K562 (cell line): ENCODE results near the gene MED12. TPM values are rescaled to one million over a fixed set of nuclear protein-coding genes. Genes with fewer than 3 reads are reported as not detected.
A peak's percentile ranks its signal among the peaks of the same experiment; 100 is the strongest.

Experiments used
- ATAC-seq: fragments of 200-7000 bp; cut with Tn5 transposase; 3 replicates; pipeline ENCODE4 v1.9.1; 2020; ENCODE audit warnings: moderate library complexity
- BruUV-seq: library from RNA; stranded (reverse); fragments of 400-500 nt; replicated peaks from 2 replicates; lab custom pipeline; 2021; lab: Mats Ljungman, UMichigan
- CTCF ChIA-PET: fragments of 300-600 bp; formaldehyde crosslinking; extraction: SDS; loops from one replicate; lab custom pipeline; 2021; ENCODE audit warnings: low intra/inter-chr PET ratio; lab: Yijun Ruan, JAX
- POLR2A ChIA-PET: fragments of 300-600, 350-650 bp; sonication (Branson Sonifier 250); formaldehyde crosslinking; extraction: SDS; loops from one replicate; lab custom pipeline; 2021; ENCODE audit warnings: antibody characterized with exemption, inconsistent platforms; lab: Yijun Ruan, JAX
- DNase-seq, 4 experiments: peaks; one replicate each; pipeline versions ENCODE4 v3.0.0 to v3.0.0-alpha.2; 2011 to 2018; ENCODE audit warnings: low spot score in 3 of 4, mixed read lengths in 3 of 4; ENCODE audit errors: extremely low read depth in 1 of 4
- FAIRE-seq: peaks from 2 replicates; lab custom pipeline; 2011; peaks lifted over from hg19 to GRCh38; lab: Jason Lieb, UNC
- H2AFZ ChIP-seq: 2 replicates; pipeline ENCODE4 v1.6.0; 2011; ENCODE audit warnings: low read depth, low read length, control low read depth, inconsistent platforms
- H3K27ac ChIP-seq: fragments of 200-600 bp; 3 replicates; pipeline ENCODE4 v1.8.0; 2011; ENCODE audit warnings: low read depth, mild to moderate bottlenecking, control low read depth, inconsistent platforms, low read length, moderate library complexity, mixed read lengths; ENCODE audit errors: extremely low read depth
- H3K27me3 ChIP-seq, 2 experiments: fragments of 300-600 bp in 1 of 2; 2 replicates in 1 of 2; 3 replicates in 1 of 2; pipeline versions ENCODE4 v1.6.0 to v1.8.0; 2011; ENCODE audit warnings: inconsistent platforms in 2 of 2, low read length in 2 of 2, mild to moderate bottlenecking in 1 of 2, mixed read lengths in 1 of 2, moderate library complexity in 1 of 2; ENCODE audit not compliant: control insufficient read depth in 2 of 2, insufficient read depth in 2 of 2
- H3K36me3 ChIP-seq: fragments of 300-600 bp; 3 replicates; pipeline ENCODE4 v1.8.0; 2011; ENCODE audit warnings: mild to moderate bottlenecking, low read length, inconsistent platforms; ENCODE audit not compliant: control insufficient read depth, insufficient read depth
- H3K4me1 ChIP-seq, 2 experiments: fragments of 200-600 bp in 1 of 2; replicated peaks in 1 of 2; 2 replicates in 1 of 2; 3 replicates in 1 of 2; pipeline versions ENCODE4 v1.5.1 to v1.8.0; 2011; ENCODE audit warnings: inconsistent platforms in 2 of 2, low read length in 2 of 2, mild to moderate bottlenecking in 1 of 2, mixed read lengths in 1 of 2, moderate library complexity in 1 of 2; ENCODE audit not compliant: control insufficient read depth in 2 of 2, insufficient read depth in 2 of 2
- H3K4me2 ChIP-seq: 2 replicates; pipeline ENCODE4 v1.6.1; 2011; ENCODE audit warnings: low read length, control low read depth, inconsistent platforms, mixed read lengths; ENCODE audit not compliant: insufficient read depth
- H3K4me3 ChIP-seq: fragments of 200-600 bp; sonication (generic), shearing (Covaris generic); 2 replicates; pipeline ENCODE4 v1.5.1; 2016; ENCODE audit warnings: control low read depth, inconsistent platforms
- H3K79me2 ChIP-seq: fragments of 200-600 bp; 3 replicates; pipeline ENCODE4 v1.8.0; 2011; ENCODE audit warnings: low read length, inconsistent platforms; ENCODE audit not compliant: control insufficient read depth, insufficient read depth
- H3K9ac ChIP-seq, 2 experiments: 2 replicates each; pipeline versions ENCODE4 v1.6.0 to v1.6.1; 2011; ENCODE audit warnings: low read depth in 2 of 2, low read length in 2 of 2, control low read depth in 1 of 2, inconsistent platforms in 1 of 2, mild to moderate bottlenecking in 1 of 2, mixed read lengths in 1 of 2; ENCODE audit not compliant: insufficient read depth in 1 of 2
- H3K9me1 ChIP-seq: one replicate; pipeline ENCODE4 v1.6.0; 2011; ENCODE audit warnings: inconsistent platforms, mild to moderate bottlenecking, low read length, moderate library complexity; ENCODE audit not compliant: control insufficient read depth, insufficient read depth
- H3K9me3 ChIP-seq: replicated peaks from 2 replicates; pipeline ENCODE4 v1.5.1; 2011; ENCODE audit warnings: low read depth, low read length, inconsistent platforms; ENCODE audit not compliant: control insufficient read depth, insufficient read depth
- H4K20me1 ChIP-seq: replicated peaks from 2 replicates; pipeline ENCODE4 v1.6.1; 2011; ENCODE audit warnings: low read length, inconsistent platforms, mixed read lengths; ENCODE audit not compliant: control insufficient read depth, insufficient read depth
- ZNF444 ChIP-seq: fragments of 250-450 bp; sonication (Bioruptor Pico); IDR thresholded peaks from 2 replicates; pipeline ENCODE4 v1.4.0; 2020; ENCODE audit warnings: mild to moderate bottlenecking, moderate library complexity
- in situ Hi-C: fragments of 300-500 bp; cut with MboI; formaldehyde crosslinking; loops from 4 replicates; pipeline ENCODE4 v1.15.0; 2018; ENCODE audit warnings: inconsistent platforms, mixed read lengths
- intact Hi-C: fragments of 100-400 bp; cut with micrococcal nuclease; formaldehyde crosslinking; loops from 2 replicates; pipeline ENCODE4 v1.14.2; 2022
- polyA plus RNA-seq, 8 experiments: library from polyadenylated mRNA; depleted of rRNA in 4 of 8; stranded (reverse) in 5 of 8; unstranded in 3 of 8; fragments of >200 nt; fragmentation: Nextera tagmentation in 2 of 8; fragmentation: Illumina TruSeq in 1 of 8; extraction: Ambion mirVana in 2 of 8; extraction: Trizol in 1 of 8; gene quantifications; 2 replicates each; pipeline versions ENCODE4 v1.2.1 to v1.2.3, GENCODE V29; 2011 to 2014; ENCODE audit warnings: inconsistent platforms in 1 of 8, missing spikeins in 1 of 8
- small RNA-seq: library from RNA; depleted of rRNA; stranded (forward); fragments of <200 nt; gene quantifications from one replicate; pipeline ENCODE3, GENCODE V24; 2014
- total RNA-seq, 7 experiments: library from RNA; depleted of rRNA in 6 of 7; stranded (reverse); fragments of >200 nt in 6 of 7; fragmentation: Illumina TruSeq in 2 of 7; extraction: Trizol in 2 of 7; gene quantifications; 2 replicates each; pipeline versions ENCODE4 v1.2.1 to v1.2.3, GENCODE V29; 2011 to 2021; ENCODE audit warnings: low replicate concordance in 1 of 7
- TF ChIP-seq, protein P1 (sequence below), 2 experiments: fragments of 450-650 bp in 1 of 2; sonication (generic) in 1 of 2; formaldehyde crosslinking in 1 of 2; IDR thresholded peaks; 2 replicates each; pipeline versions ENCODE4 v1.7.1 to v1.9.0; 2016 to 2022; ENCODE audit warnings: inconsistent platforms in 1 of 2, mild to moderate bottlenecking in 1 of 2, missing genetic modification reagents in 1 of 2

Gene MED12
- total and polyA plus RNA-seq, 9 of the 15 experiments (the other 6 are each of a cell fraction or from before 2014, with no cell fraction given) = 1.6 to 49.7 (median 8.6) TPM

DNA sequence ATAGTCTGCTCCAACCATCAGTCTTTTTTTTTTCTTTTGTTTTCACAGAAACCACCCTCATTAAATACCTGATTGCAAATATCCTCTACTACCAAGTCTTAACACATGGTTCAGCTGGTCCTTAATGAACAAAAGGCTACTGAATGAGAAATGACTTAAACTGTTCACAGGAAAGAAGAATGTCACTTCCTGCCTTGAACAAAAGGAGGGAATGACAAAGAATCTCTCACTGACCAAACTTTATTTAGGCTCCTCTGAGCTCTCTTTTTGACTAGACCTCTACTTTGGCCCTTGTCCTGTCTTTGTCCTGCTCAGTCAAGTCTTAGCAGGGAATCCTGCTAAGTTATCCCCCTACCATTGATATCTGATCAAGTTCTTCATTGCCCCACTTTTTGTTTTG is 72.9 kb downstream of the MED12 start:
- no peak overlapping the region for H3K4me2 ChIP-seq
- no TSS peak for BruUV-seq
- intact Hi-C loops (no loop called here), in situ Hi-C loops (no loop called here)
- CTCF ChIA-PET = no interaction called here
- H3K9me3 ChIP-seq = no peaks in the 10 kb centered on the region
- no peaks in the 10 kb centered on the region for H3K79me2 ChIP-seq
- TF ChIP-seq ZNF444 (CRISPR knock-in tag) = no peak
- TF ChIP-seq, protein P1, sequence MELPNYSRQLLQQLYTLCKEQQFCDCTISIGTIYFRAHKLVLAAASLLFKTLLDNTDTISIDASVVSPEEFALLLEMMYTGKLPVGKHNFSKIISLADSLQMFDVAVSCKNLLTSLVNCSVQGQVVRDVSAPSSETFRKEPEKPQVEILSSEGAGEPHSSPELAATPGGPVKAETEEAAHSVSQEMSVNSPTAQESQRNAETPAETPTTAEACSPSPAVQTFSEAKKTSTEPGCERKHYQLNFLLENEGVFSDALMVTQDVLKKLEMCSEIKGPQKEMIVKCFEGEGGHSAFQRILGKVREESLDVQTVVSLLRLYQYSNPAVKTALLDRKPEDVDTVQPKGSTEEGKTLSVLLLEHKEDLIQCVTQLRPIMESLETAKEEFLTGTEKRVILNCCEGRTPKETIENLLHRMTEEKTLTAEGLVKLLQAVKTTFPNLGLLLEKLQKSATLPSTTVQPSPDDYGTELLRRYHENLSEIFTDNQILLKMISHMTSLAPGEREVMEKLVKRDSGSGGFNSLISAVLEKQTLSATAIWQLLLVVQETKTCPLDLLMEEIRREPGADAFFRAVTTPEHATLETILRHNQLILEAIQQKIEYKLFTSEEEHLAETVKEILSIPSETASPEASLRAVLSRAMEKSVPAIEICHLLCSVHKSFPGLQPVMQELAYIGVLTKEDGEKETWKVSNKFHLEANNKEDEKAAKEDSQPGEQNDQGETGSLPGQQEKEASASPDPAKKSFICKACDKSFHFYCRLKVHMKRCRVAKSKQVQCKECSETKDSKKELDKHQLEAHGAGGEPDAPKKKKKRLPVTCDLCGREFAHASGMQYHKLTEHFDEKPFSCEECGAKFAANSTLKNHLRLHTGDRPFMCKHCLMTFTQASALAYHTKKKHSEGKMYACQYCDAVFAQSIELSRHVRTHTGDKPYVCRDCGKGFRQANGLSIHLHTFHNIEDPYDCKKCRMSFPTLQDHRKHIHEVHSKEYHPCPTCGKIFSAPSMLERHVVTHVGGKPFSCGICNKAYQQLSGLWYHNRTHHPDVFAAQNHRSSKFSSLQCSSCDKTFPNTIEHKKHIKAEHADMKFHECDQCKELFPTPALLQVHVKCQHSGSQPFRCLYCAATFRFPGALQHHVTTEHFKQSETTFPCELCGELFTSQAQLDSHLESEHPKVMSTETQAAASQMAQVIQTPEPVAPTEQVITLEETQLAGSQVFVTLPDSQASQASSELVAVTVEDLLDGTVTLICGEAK (IDR thresholded peaks at IDR 0.05) = peak; percentile 77
- TF ChIP-seq, protein P1 (CRISPR knock-in tag; IDR thresholded peaks at IDR 0.05) = no peak
- FAIRE-seq (no peak), ATAC-seq (no peak), DNase-seq (no peak)
- H4K20me1 ChIP-seq = no peaks in the 10 kb centered on the region
- no peak overlapping the region for H3K4me3 ChIP-seq
- H3K9ac ChIP-seq = no peak overlapping the region
- no peaks in the 10 kb centered on the region; a peak in 1 of 5 replicates for H3K27me3 ChIP-seq
- H3K27ac ChIP-seq = no peak overlapping the region
- peak overlapping the region; percentile 8; the same call in 1 of the 2 replicates for H2AFZ ChIP-seq
- no peaks in the 10 kb centered on the region for H3K9me1 ChIP-seq
- POLR2A ChIA-PET = interaction anchor here (1.1 kb wide), 1 partner anchor 10 kb away, joined by 5 read pairs; no protein-coding TSS in a partner anchor
- no peaks in the 10 kb centered on the region; a peak in 1 of 5 replicates for H3K4me1 ChIP-seq
- no peaks in the 10 kb centered on the region for H3K36me3 ChIP-seq

Small RNA genes lying within 50 kb of the gene (small RNA-seq; reads per million reads assigned to genes)
- gene CXorf65 = not detected

Other genes with a start within 250 kb of the MED12 start
Only the 7 nearest of the 12 such genes appear.
- 28.1 and 34.2 TPM in 2 replicates for gene SNX12, start 50.3 kb upstream of the MED12 start, total RNA-seq (2014; rRNA removed)
- gene SNX12, start 50.3 kb upstream of the MED12 start, total RNA-seq (2014; rRNA removed; fragmentation: Illumina TruSeq; extraction: Trizol) = 37.1 and 38.4 TPM in 2 replicates
- gene SNX12, start 50.3 kb upstream of the MED12 start, total RNA-seq (2015; rRNA removed; fragmentation: Illumina TruSeq; extraction: Trizol) = 35.3 and 37.8 TPM in 2 replicates
- gene SNX12, start 50.3 kb upstream of the MED12 start, total RNA-seq (2021) = 47.7 and 50.3 TPM in 2 replicates
- gene SNX12, start 50.3 kb upstream of the MED12 start, polyA plus RNA-seq (2011; rRNA removed) = 32.7 and 47.6 TPM in 2 replicates
- 37.2 and 43.8 TPM in 2 replicates for gene SNX12, start 50.3 kb upstream of the MED12 start, polyA plus RNA-seq (2014; fragmentation: Illumina TruSeq; extraction: Trizol)
- gene SNX12, start 50.3 kb upstream of the MED12 start, polyA plus RNA-seq (2014; fragmentation: Nextera tagmentation; extraction: Ambion mirVana) = 10 to 100 TPM; 12.7 to 13.9 TPM
- gene SNX12, start 50.3 kb upstream of the MED12 start, polyA plus RNA-seq (2014; rRNA removed) = 35.5 and 43.4 TPM in 2 replicates
- 11.5 and 12.8 TPM in 2 replicates for gene FOXO4, start 22.7 kb upstream of the MED12 start, total RNA-seq (2014; rRNA removed)
- gene FOXO4, start 22.7 kb upstream of the MED12 start, total RNA-seq (2014; rRNA removed; fragmentation: Illumina TruSeq; extraction: Trizol) = 7.6 and 8.7 TPM in 2 replicates
- 6.4 and 8.5 TPM in 2 replicates for gene FOXO4, start 22.7 kb upstream of the MED12 start, total RNA-seq (2015; rRNA removed; fragmentation: Illumina TruSeq; extraction: Trizol)
- gene FOXO4, start 22.7 kb upstream of the MED12 start, total RNA-seq (2021) = 23.6 and 26.6 TPM in 2 replicates
- gene FOXO4, start 22.7 kb upstream of the MED12 start, polyA plus RNA-seq (2011; rRNA removed) = 5.7 and 6.0 TPM in 2 replicates
- 18.5 and 19.1 TPM in 2 replicates for gene FOXO4, start 22.7 kb upstream of the MED12 start, polyA plus RNA-seq (2014; fragmentation: Illumina TruSeq; extraction: Trizol)
- under 1 TPM; 0.13 to 0.14 TPM for gene FOXO4, start 22.7 kb upstream of the MED12 start, polyA plus RNA-seq (2014; fragmentation: Nextera tagmentation; extraction: Ambion mirVana)
- gene FOXO4, start 22.7 kb upstream of the MED12 start, polyA plus RNA-seq (2014; rRNA removed) = 11.0 and 12.8 TPM in 2 replicates
- gene CXorf65, start 11.9 kb upstream of the MED12 start, total RNA-seq (2014; rRNA removed) = 2.9 and 3.1 TPM in 2 replicates
- 2.4 and 3.0 TPM in 2 replicates for gene CXorf65, start 11.9 kb upstream of the MED12 start, total RNA-seq (2014; rRNA removed; fragmentation: Illumina TruSeq; extraction: Trizol)
- 1.8 and 2.6 TPM in 2 replicates for gene CXorf65, start 11.9 kb upstream of the MED12 start, total RNA-seq (2015; rRNA removed; fragmentation: Illumina TruSeq; extraction: Trizol)
- gene CXorf65, start 11.9 kb upstream of the MED12 start, total RNA-seq (2021) = 1.8 and 2.0 TPM in 2 replicates
- gene CXorf65, start 11.9 kb upstream of the MED12 start, polyA plus RNA-seq (2011; rRNA removed) = 0.77 and 1.9 TPM in 2 replicates
- gene CXorf65, start 11.9 kb upstream of the MED12 start, polyA plus RNA-seq (2014; fragmentation: Illumina TruSeq; extraction: Trizol) = 1.4 TPM in 2 replicates
- gene CXorf65, start 11.9 kb upstream of the MED12 start, polyA plus RNA-seq (2014; fragmentation: Nextera tagmentation; extraction: Ambion mirVana) = 1 to 10 TPM; 6.8 to 8.4 TPM
- gene CXorf65, start 11.9 kb upstream of the MED12 start, polyA plus RNA-seq (2014; rRNA removed) = 0.36 and 3.9 TPM in 2 replicates
- 5.5 and 7.5 TPM in 2 replicates for gene IL2RG, start 7.0 kb upstream of the MED12 start, total RNA-seq (2014; rRNA removed)
- 9.7 and 11.4 TPM in 2 replicates for gene IL2RG, start 7.0 kb upstream of the MED12 start, total RNA-seq (2014; rRNA removed; fragmentation: Illumina TruSeq; extraction: Trizol)
- 6.1 and 7.5 TPM in 2 replicates for gene IL2RG, start 7.0 kb upstream of the MED12 start, total RNA-seq (2015; rRNA removed; fragmentation: Illumina TruSeq; extraction: Trizol)
- 18.0 and 19.7 TPM in 2 replicates for gene IL2RG, start 7.0 kb upstream of the MED12 start, total RNA-seq (2021)
- gene IL2RG, start 7.0 kb upstream of the MED12 start, polyA plus RNA-seq (2011; rRNA removed) = 43.0 and 55.4 TPM in 2 replicates
- gene IL2RG, start 7.0 kb upstream of the MED12 start, polyA plus RNA-seq (2014; fragmentation: Illumina TruSeq; extraction: Trizol) = 45.8 and 52.7 TPM in 2 replicates
- gene IL2RG, start 7.0 kb upstream of the MED12 start, polyA plus RNA-seq (2014; fragmentation: Nextera tagmentation; extraction: Ambion mirVana) = 10 to 100 TPM; 17.4 to 27.4 TPM
- 23.9 and 25.8 TPM in 2 replicates for gene IL2RG, start 7.0 kb upstream of the MED12 start, polyA plus RNA-seq (2014; rRNA removed)
- 0.05 and 0.12 TPM in 2 replicates for gene NLGN3, start 26.2 kb downstream of the MED12 start, total RNA-seq (2014; rRNA removed)
- gene NLGN3, start 26.2 kb downstream of the MED12 start, total RNA-seq (2014; rRNA removed; fragmentation: Illumina TruSeq; extraction: Trizol) = 0.22 TPM in 2 replicates
- gene NLGN3, start 26.2 kb downstream of the MED12 start, total RNA-seq (2015; rRNA removed; fragmentation: Illumina TruSeq; extraction: Trizol) = 0.23 and 0.25 TPM in 2 replicates
- 0.69 TPM in 2 replicates for gene NLGN3, start 26.2 kb downstream of the MED12 start, total RNA-seq (2021)
- gene NLGN3, start 26.2 kb downstream of the MED12 start, polyA plus RNA-seq (2011; rRNA removed) = 0.40 and 0.79 TPM in 2 replicates
- gene NLGN3, start 26.2 kb downstream of the MED12 start, polyA plus RNA-seq (2014; fragmentation: Illumina TruSeq; extraction: Trizol) = 0.65 and 0.80 TPM in 2 replicates
- under 1 TPM; 0.03 to 0.11 TPM for gene NLGN3, start 26.2 kb downstream of the MED12 start, polyA plus RNA-seq (2014; fragmentation: Nextera tagmentation; extraction: Ambion mirVana)
- 0.81 and 0.86 TPM in 2 replicates for gene NLGN3, start 26.2 kb downstream of the MED12 start, polyA plus RNA-seq (2014; rRNA removed)
- gene GJB1, start 104.6 kb downstream of the MED12 start, total RNA-seq (2014; rRNA removed) = not detected in 2 replicates
- not detected in 2 replicates for gene GJB1, start 104.6 kb downstream of the MED12 start, total RNA-seq (2014; rRNA removed; fragmentation: Illumina TruSeq; extraction: Trizol)
- gene GJB1, start 104.6 kb downstream of the MED12 start, total RNA-seq (2015; rRNA removed; fragmentation: Illumina TruSeq; extraction: Trizol) = not detected in 2 replicates
- gene GJB1, start 104.6 kb downstream of the MED12 start, total RNA-seq (2021) = 0.11 TPM in 1 of 2 replicates, not detected in the other
- gene GJB1, start 104.6 kb downstream of the MED12 start, polyA plus RNA-seq (2011; rRNA removed) = not detected in 2 replicates
- gene GJB1, start 104.6 kb downstream of the MED12 start, polyA plus RNA-seq (2014; fragmentation: Illumina TruSeq; extraction: Trizol) = not detected in 2 replicates
- not detected for gene GJB1, start 104.6 kb downstream of the MED12 start, polyA plus RNA-seq (2014; fragmentation: Nextera tagmentation; extraction: Ambion mirVana)
- gene GJB1, start 104.6 kb downstream of the MED12 start, polyA plus RNA-seq (2014; rRNA removed) = not detected in 2 replicates
- 14.9 and 18.7 TPM in 2 replicates for gene ZMYM3, start 135.5 kb downstream of the MED12 start, total RNA-seq (2014; rRNA removed)
- 12.3 and 14.3 TPM in 2 replicates for gene ZMYM3, start 135.5 kb downstream of the MED12 start, total RNA-seq (2014; rRNA removed; fragmentation: Illumina TruSeq; extraction: Trizol)
- gene ZMYM3, start 135.5 kb downstream of the MED12 start, total RNA-seq (2015; rRNA removed; fragmentation: Illumina TruSeq; extraction: Trizol) = 17.7 and 20.0 TPM in 2 replicates
- gene ZMYM3, start 135.5 kb downstream of the MED12 start, total RNA-seq (2021) = 34.6 and 36.3 TPM in 2 replicates
- 16.8 and 27.4 TPM in 2 replicates for gene ZMYM3, start 135.5 kb downstream of the MED12 start, polyA plus RNA-seq (2011; rRNA removed)
- 29.2 and 34.4 TPM in 2 replicates for gene ZMYM3, start 135.5 kb downstream of the MED12 start, polyA plus RNA-seq (2014; fragmentation: Illumina TruSeq; extraction: Trizol)
- gene ZMYM3, start 135.5 kb downstream of the MED12 start, polyA plus RNA-seq (2014; fragmentation: Nextera tagmentation; extraction: Ambion mirVana) = 1 to 10 TPM; 4.3 to 5.1 TPM
- gene ZMYM3, start 135.5 kb downstream of the MED12 start, polyA plus RNA-seq (2014; rRNA removed) = 21.1 and 23.6 TPM in 2 replicates